ENCODE results near the gene GDAP2.

GRCh38 chr1:117911051-117911450 is 18.4 kb downstream of the GDAP2 start:
- TF ChIP-seq CTCF (IDR thresholded peaks at IDR 0.05) (no peak), POLR2A (IDR thresholded peaks at IDR 0.05) (no peak)
